ENCODE data around the gene CEP55. TPM values are rescaled to one million over a fixed set of nuclear protein-coding genes. Genes with fewer than 3 reads are reported as not detected.

The CEP55 gene
- total and polyA plus RNA-seq, 7 donors: 0.10 to 0.29 (median 0.20) TPM; not detected in 3

- intact Hi-C loops (cut with DNase I): no loop called here
- 77 to 85% (median 80%) methylated on average over 10 of the region's 10 CpGs for WGBS, 3 donors
- H3K27ac ChIP-seq: peak overlapping the region; percentile 46
Measured at GRCh38 chr10:93468461-93469213, 27.8 kb upstream of the CEP55 start.

GRCh38 chr10:93469454-93469853 lies 27.0 kb upstream of the CEP55 start:
- Histone ChIP-seq H3K27me3 (ENCODE audit: insufficient read depth in 3 of 3, low read length in 2 of 3) (no peaks in the 10 kb centered on the region), H3K27ac (no peak overlapping the region), H3K4me1 (peaks cover 17% of the 10 kb centered on the region), H3K36me3 (ENCODE audit: insufficient read depth in 1 of 2, low read depth in 1 of 2) (no peaks in the 10 kb centered on the region), H3K9me3 (no peaks in the 10 kb centered on the region), H3K4me3 (no peak overlapping the region)
- 42 to 56% (median 46%) methylated on average over 3 of the region's 3 CpGs for WGBS, 3 donors
- DNase-seq (no peak), ATAC-seq (peak in 3 of 4 donors; percentile 28 to 46 (median 38))
- TF ChIP-seq CTCF (IDR thresholded peaks at IDR 0.05): no peak
- intact Hi-C loops (cut with DNase I): no loop called here

More at GRCh38 chr10:93468461-93469213, 27.8 kb upstream of the CEP55 start:
- ATAC-seq (no peak), DNase-seq (peak in 1 of 2 donors; percentile 20)
- Histone ChIP-seq H3K4me1 (peaks cover 17% of the 10 kb centered on the region), H3K4me3 (no peak overlapping the region), H3K9me3 (no peaks in the 10 kb centered on the region), H3K27me3 (ENCODE audit: insufficient read depth in 3 of 3, low read length in 2 of 3) (no peaks in the 10 kb centered on the region), H3K36me3 (ENCODE audit: insufficient read depth in 1 of 2, low read depth in 1 of 2) (no peaks in the 10 kb centered on the region)
- TF ChIP-seq CTCF (IDR thresholded peaks at IDR 0.05): no peak

- Histone ChIP-seq H3K4me1 (peaks cover 11% of the 10 kb centered on the region), H3K4me3 (no peak overlapping the region), H3K27ac (peak overlapping the region; percentile 44), H3K9me3 (no peaks in the 10 kb centered on the region), H3K27me3 (ENCODE audit: insufficient read depth in 3 of 3, low read length in 2 of 3) (no peaks in the 10 kb centered on the region), H3K36me3 (ENCODE audit: insufficient read depth in 1 of 2, low read depth in 1 of 2) (no peaks in the 10 kb centered on the region)
- 92 to 94% (median 94%) methylated on average over 5 of the region's 5 CpGs for WGBS, 3 donors
- ATAC-seq (peak; percentile 44 to 72 (median 64)), DNase-seq (no peak)
- no peak for TF ChIP-seq CTCF (IDR thresholded peaks at IDR 0.05)
- intact Hi-C loops (cut with DNase I): no loop called here
Measured at GRCh38 chr10:93471110-93471651, 25.2 kb upstream of the CEP55 start.

GRCh38 chr10:93473161-93473560 lies 23.3 kb upstream of the CEP55 start:
- no peak for TF ChIP-seq CTCF (IDR thresholded peaks at IDR 0.05)
- no peak overlapping the region for H3K4me3 ChIP-seq
- DNase-seq (no peak), ATAC-seq (no peak)
- peaks cover 4% of the 10 kb centered on the region for H3K4me1 ChIP-seq
- intact Hi-C loops (cut with DNase I): no loop called here
- H3K27me3 ChIP-seq (ENCODE audit: insufficient read depth in 3 of 3, low read length in 2 of 3): no peaks in the 10 kb centered on the region
- no peak overlapping the region for H3K27ac ChIP-seq
- H3K9me3 ChIP-seq: no peaks in the 10 kb centered on the region
- 88 to 100% (median 92%) methylated on average over 2 of the region's 2 CpGs for WGBS, 3 donors
- H3K36me3 ChIP-seq (ENCODE audit: insufficient read depth in 1 of 2, low read depth in 1 of 2): no peaks in the 10 kb centered on the region

All from psoas muscle (tissue), 8 donors.